Measurements from ENCODE around the gene SPINK7. TPM values are rescaled to one million over a fixed set of nuclear protein-coding genes. Genes with fewer than 3 reads are reported as not detected.

Gene SPINK7
- total and polyA plus RNA-seq, 2 donors (not counting 1 experiment from before 2014, with no cell fraction given), result not detected

DNA sequence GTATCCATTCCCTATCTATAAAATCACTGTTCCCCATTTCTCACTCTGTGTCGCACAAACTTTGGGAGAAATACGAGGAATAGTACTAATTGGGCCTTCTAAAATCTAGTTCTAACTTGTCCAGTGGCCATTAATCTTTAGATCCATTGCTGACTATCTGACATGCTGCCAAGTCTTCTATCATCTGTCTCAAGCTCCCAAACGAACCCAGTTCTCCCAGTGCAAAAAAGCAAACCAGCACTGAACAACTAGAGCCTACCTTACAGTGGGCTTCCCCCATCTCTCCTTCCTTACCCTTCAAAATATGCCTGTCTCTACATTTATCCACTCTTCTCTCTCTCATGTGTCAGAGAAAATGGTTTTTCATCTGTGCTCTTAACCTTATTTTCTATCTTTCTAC is 3.2 kb upstream of the SPINK7 start:
- H3K9me3 Mint-ChIP-seq (ENCODE audit: insufficient read depth), result peaks cover 2% of the 10 kb centered on the region
- H3K4me1 Mint-ChIP-seq, result no peaks in the 10 kb centered on the region
- H3K4me3 ChIP-seq (ENCODE audit: control extremely low read depth in 1 of 5, extremely low read depth in 1 of 5, insufficient read depth in 1 of 5, low read depth in 2 of 5, low read length in 4 of 5), result no peak overlapping the region
- no peak overlapping the region for H3K4me2 ChIP-seq (replicated peaks; ENCODE audit: low read depth, low read length, poor library complexity, severe bottlenecking)
- H3K27ac Mint-ChIP-seq, result no peak overlapping the region
- CTCF ChIA-PET, result no interaction called here
- no peaks in the 10 kb centered on the region for H3K27me3 ChIP-seq (replicated peaks in 1 of 4; ENCODE audit: control extremely low read depth in 1 of 4, control insufficient read depth in 3 of 4, insufficient read depth in 4 of 4, low read length in 3 of 4)
- POLR2A ChIA-PET, result no interaction called here
- DNase-seq (no peak), ATAC-seq (ENCODE audit: low read depth) (no peak)
- no peaks in the 10 kb centered on the region for H4K20me1 ChIP-seq (ENCODE audit: control insufficient read depth, insufficient read depth, low read length, poor library complexity, severe bottlenecking)
- H3K4me1 ChIP-seq (ENCODE audit: control insufficient read depth in 2 of 2, insufficient read depth in 2 of 2, low read length in 2 of 2), result no peaks in the 10 kb centered on the region
- H3K27ac ChIP-seq (ENCODE audit: low read length in 2 of 2), result no peak overlapping the region
- H2AFZ ChIP-seq (ENCODE audit: insufficient read depth, low read depth, low read length, poor library complexity, severe bottlenecking), result no peak overlapping the region
- H3K27me3 Mint-ChIP-seq, result no peaks in the 10 kb centered on the region
- intact Hi-C loops (cut with micrococcal nuclease), result no loop called here
- H3K9me3 ChIP-seq (ENCODE audit: control extremely low read depth in 1 of 3, control insufficient read depth in 2 of 3, insufficient read depth in 1 of 3, low read length in 2 of 3), result no peaks in the 10 kb centered on the region
- no peaks in the 10 kb centered on the region for H3K79me2 ChIP-seq (ENCODE audit: control insufficient read depth, insufficient read depth, low read length)
- no peak for TF ChIP-seq EZH2 (IDR thresholded peaks at IDR 0.05; ENCODE audit: borderline replicate concordance, insufficient read depth, low read depth, low read length, poor library complexity, severe bottlenecking)
- TF ChIP-seq, protein P1, sequence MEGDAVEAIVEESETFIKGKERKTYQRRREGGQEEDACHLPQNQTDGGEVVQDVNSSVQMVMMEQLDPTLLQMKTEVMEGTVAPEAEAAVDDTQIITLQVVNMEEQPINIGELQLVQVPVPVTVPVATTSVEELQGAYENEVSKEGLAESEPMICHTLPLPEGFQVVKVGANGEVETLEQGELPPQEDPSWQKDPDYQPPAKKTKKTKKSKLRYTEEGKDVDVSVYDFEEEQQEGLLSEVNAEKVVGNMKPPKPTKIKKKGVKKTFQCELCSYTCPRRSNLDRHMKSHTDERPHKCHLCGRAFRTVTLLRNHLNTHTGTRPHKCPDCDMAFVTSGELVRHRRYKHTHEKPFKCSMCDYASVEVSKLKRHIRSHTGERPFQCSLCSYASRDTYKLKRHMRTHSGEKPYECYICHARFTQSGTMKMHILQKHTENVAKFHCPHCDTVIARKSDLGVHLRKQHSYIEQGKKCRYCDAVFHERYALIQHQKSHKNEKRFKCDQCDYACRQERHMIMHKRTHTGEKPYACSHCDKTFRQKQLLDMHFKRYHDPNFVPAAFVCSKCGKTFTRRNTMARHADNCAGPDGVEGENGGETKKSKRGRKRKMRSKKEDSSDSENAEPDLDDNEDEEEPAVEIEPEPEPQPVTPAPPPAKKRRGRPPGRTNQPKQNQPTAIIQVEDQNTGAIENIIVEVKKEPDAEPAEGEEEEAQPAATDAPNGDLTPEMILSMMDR (IDR thresholded peaks at IDR 0.05), result no peak
- no peaks in the 10 kb centered on the region for H3K36me3 ChIP-seq (replicated peaks in 1 of 2; ENCODE audit: control extremely low read depth in 1 of 2, control insufficient read depth in 1 of 2, extremely low read depth in 1 of 2, insufficient read depth in 2 of 2, low read length in 1 of 2)
- H3K4me3 Mint-ChIP-seq, result no peak overlapping the region
- H3K9ac ChIP-seq (ENCODE audit: low read length), result no peak overlapping the region
- 51% methylated on average over 2 of the region's 3 CpGs for WGBS (ENCODE audit: insufficient coverage)

DNA sequence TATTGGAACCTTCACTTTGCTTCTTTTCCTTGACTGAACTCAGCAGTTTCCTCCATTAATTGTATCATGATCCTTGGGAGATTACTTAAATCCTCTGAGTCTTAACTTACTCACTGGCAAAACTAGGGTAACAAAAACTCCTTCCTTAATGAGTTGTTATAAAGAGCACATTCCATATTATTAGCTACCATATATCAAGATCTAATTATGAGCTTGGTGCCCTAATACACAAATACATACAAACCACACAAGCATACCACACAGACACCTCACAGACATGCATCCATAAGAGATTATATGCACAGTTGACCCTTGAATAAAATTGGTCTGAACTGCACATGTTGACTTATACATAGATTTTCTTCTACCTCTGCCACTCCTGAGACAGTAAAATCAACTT is 2.5 kb upstream of the SPINK7 start:
- Histone ChIP-seq H3K4me2 (replicated peaks; ENCODE audit: low read depth, low read length, poor library complexity, severe bottlenecking) (no peak overlapping the region), H3K4me1 (ENCODE audit: control insufficient read depth in 2 of 2, insufficient read depth in 2 of 2, low read length in 2 of 2) (no peaks in the 10 kb centered on the region), H3K4me3 (ENCODE audit: control extremely low read depth in 1 of 5, extremely low read depth in 1 of 5, insufficient read depth in 1 of 5, low read depth in 2 of 5, low read length in 4 of 5) (no peak overlapping the region), H3K79me2 (ENCODE audit: control insufficient read depth, insufficient read depth, low read length) (no peaks in the 10 kb centered on the region), H2AFZ (ENCODE audit: insufficient read depth, low read depth, low read length, poor library complexity, severe bottlenecking) (no peak overlapping the region), H3K36me3 (replicated peaks in 1 of 2; ENCODE audit: control extremely low read depth in 1 of 2, control insufficient read depth in 1 of 2, extremely low read depth in 1 of 2, insufficient read depth in 2 of 2, low read length in 1 of 2) (no peaks in the 10 kb centered on the region), H3K9me3 (ENCODE audit: control extremely low read depth in 1 of 3, control insufficient read depth in 2 of 3, insufficient read depth in 1 of 3, low read length in 2 of 3) (no peaks in the 10 kb centered on the region), H3K27me3 (replicated peaks in 1 of 4; ENCODE audit: control extremely low read depth in 1 of 4, control insufficient read depth in 3 of 4, insufficient read depth in 4 of 4, low read length in 3 of 4) (no peaks in the 10 kb centered on the region), H3K27ac (ENCODE audit: low read length in 2 of 2) (no peak overlapping the region), H4K20me1 (ENCODE audit: control insufficient read depth, insufficient read depth, low read length, poor library complexity, severe bottlenecking) (no peaks in the 10 kb centered on the region), H3K9ac (ENCODE audit: low read length) (no peak overlapping the region)
- Mint-ChIP-seq H3K9me3 (ENCODE audit: insufficient read depth) (peaks cover 2% of the 10 kb centered on the region), H3K27ac (no peak overlapping the region), H3K27me3 (no peaks in the 10 kb centered on the region), H3K4me1 (no peaks in the 10 kb centered on the region), H3K4me3 (no peak overlapping the region)
- no peak for TF ChIP-seq EZH2 (IDR thresholded peaks at IDR 0.05; ENCODE audit: borderline replicate concordance, insufficient read depth, low read depth, low read length, poor library complexity, severe bottlenecking)
- TF ChIP-seq, protein P1 (IDR thresholded peaks at IDR 0.05), result no peak
- ChIA-PET CTCF (no interaction called here), POLR2A (no interaction called here)
- DNase-seq, result no peak
- no peak for ATAC-seq (ENCODE audit: low read depth)
- intact Hi-C loops (cut with micrococcal nuclease), result no loop called here
